ENCODE data around the gene IP6K2.

IP6K2 gene

GRCh38 chr3:48682786-48683185 is 34.2 kb downstream of the IP6K2 start:
- ChIA-PET POLR2A (no interaction called here), CTCF (interaction anchor here (0.6 to 4.6 kb wide), 7 partner anchors 10 to 130 kb away, joined by 3 to 37 read pairs (median 7); partner anchors contain the start of genes CELSR3 and SLC26A6)
- H3K4me3 ChIP-seq (ENCODE audit: low read depth, low read length): no peak overlapping the region
- no peak for DNase-seq (ENCODE audit: low read depth, low spot score)
- TF ChIP-seq CTCF (IDR thresholded peaks at IDR 0.05; ENCODE audit: insufficient read depth, low read length, missing control alignments): no peak

- no peak for TF ChIP-seq CTCF (IDR thresholded peaks at IDR 0.05; ENCODE audit: insufficient read depth, low read length, missing control alignments)
These were observed 34.9 kb downstream of the IP6K2 start for GRCh38 chr3:48681974-48682610.

GRCh38 chr3:48681541-48681880 is 35.5 kb downstream of the IP6K2 start:
- TF ChIP-seq CTCF (IDR thresholded peaks at IDR 0.05; ENCODE audit: insufficient read depth, low read length, missing control alignments): no peak
- no peak for DNase-seq (ENCODE audit: low read depth, low spot score)
- POLR2A ChIA-PET: no interaction called here
- CTCF ChIA-PET: interaction anchor here (0.7 to 0.9 kb wide), 3 partner anchors 17 to 244 kb away, joined by 3 to 4 read pairs (median 3); no protein-coding TSS in a partner anchor
- H3K4me3 ChIP-seq (ENCODE audit: low read depth, low read length): no peak overlapping the region

More at GRCh38 chr3:48681974-48682610, 34.9 kb downstream of the IP6K2 start:
- ChIA-PET CTCF (interaction anchor here (0.6 to 0.7 kb wide), 2 partner anchors 13 to 48 kb away, joined by 3 read pairs; no protein-coding TSS in a partner anchor), POLR2A (no interaction called here)
- no peak for DNase-seq (ENCODE audit: low read depth, low spot score)
- no peak overlapping the region for H3K4me3 ChIP-seq (ENCODE audit: low read depth, low read length)

- H3K4me3 ChIP-seq (ENCODE audit: low read depth, low read length): no peak overlapping the region
- ChIA-PET CTCF (interaction anchor here (0.7 to 0.9 kb wide), 2 partner anchors 17 to 244 kb away, joined by 3 to 4 read pairs; no protein-coding TSS in a partner anchor), POLR2A (no interaction called here)
- no peak for TF ChIP-seq CTCF (IDR thresholded peaks at IDR 0.05; ENCODE audit: insufficient read depth, low read length, missing control alignments)
- DNase-seq (ENCODE audit: low read depth, low spot score): no peak
These were observed 36.0 kb downstream of the IP6K2 start for GRCh38 chr3:48680811-48681540.

- ChIA-PET CTCF (interaction anchor here (1.1 kb wide), 1 partner anchor 16 kb away, joined by 4 read pairs; no protein-coding TSS in a partner anchor), POLR2A (no interaction called here)
- H3K4me3 ChIP-seq (ENCODE audit: low read depth, low read length): no peak overlapping the region
- no peak for TF ChIP-seq CTCF (IDR thresholded peaks at IDR 0.05; ENCODE audit: insufficient read depth, low read length, missing control alignments)
- DNase-seq (ENCODE audit: low read depth, low spot score): no peak
These were observed 37.3 kb downstream of the IP6K2 start for GRCh38 chr3:48679411-48680391.

All from AG04449 (cell line).